IPS-NIHi7 (cell line): Measurements from ENCODE around the gene SNX8.
"Not testable (repeated sequence)": the region's sequence is repeated elsewhere in the genome, so short reads cannot be mapped to it uniquely, and the experiment has no call there.

Source experiments
- DNase-seq: peaks from one replicate; pipeline ENCODE4 v3.0.0; 2012; ENCODE audit warnings: mixed read lengths; ENCODE audit errors: extremely low spot score

SNX8 gene, protein sequence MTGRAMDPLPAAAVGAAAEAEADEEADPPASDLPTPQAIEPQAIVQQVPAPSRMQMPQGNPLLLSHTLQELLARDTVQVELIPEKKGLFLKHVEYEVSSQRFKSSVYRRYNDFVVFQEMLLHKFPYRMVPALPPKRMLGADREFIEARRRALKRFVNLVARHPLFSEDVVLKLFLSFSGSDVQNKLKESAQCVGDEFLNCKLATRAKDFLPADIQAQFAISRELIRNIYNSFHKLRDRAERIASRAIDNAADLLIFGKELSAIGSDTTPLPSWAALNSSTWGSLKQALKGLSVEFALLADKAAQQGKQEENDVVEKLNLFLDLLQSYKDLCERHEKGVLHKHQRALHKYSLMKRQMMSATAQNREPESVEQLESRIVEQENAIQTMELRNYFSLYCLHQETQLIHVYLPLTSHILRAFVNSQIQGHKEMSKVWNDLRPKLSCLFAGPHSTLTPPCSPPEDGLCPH

DNA sequence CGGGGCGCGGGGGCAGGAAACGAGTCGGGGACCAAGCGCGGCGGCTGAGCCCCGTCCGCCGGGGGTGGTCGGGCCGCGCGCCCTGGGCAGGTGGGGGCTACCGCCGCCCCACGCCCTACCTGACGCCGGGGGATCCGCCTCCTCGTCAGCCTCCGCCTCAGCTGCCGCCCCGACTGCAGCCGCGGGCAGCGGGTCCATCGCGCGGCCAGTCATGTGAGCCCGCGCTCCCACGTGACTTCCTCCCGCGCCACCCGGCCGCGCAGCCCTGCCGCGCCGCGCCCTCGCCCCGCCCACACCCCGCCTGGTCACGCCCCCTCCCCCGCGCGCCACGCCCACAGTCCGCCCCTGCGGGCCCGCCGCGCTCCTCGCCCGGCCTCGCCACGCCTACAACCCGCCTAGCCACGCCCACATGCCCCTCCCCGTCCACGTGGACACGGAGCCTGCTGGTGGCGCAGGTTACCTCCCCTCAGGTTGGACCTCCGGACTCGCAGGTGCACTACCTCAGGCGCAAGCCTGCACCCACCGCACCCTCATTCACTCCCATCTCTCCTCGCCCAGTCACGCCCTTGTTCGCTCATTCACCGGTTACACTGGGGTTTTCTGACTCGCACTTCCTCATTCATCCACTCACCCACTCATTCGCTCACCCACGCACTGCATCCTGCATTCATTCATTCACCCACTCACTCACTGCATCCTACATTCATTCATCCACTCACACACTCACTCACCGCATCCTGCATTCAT lies at the start of gene SNX8:
Gene SNX8 (minus strand): TSS at position 233 of the 747 bp plus-strand sequence. CDS start 20 bp downstream, at position 213.
- peak; percentile 99 for DNase-seq

DNA sequence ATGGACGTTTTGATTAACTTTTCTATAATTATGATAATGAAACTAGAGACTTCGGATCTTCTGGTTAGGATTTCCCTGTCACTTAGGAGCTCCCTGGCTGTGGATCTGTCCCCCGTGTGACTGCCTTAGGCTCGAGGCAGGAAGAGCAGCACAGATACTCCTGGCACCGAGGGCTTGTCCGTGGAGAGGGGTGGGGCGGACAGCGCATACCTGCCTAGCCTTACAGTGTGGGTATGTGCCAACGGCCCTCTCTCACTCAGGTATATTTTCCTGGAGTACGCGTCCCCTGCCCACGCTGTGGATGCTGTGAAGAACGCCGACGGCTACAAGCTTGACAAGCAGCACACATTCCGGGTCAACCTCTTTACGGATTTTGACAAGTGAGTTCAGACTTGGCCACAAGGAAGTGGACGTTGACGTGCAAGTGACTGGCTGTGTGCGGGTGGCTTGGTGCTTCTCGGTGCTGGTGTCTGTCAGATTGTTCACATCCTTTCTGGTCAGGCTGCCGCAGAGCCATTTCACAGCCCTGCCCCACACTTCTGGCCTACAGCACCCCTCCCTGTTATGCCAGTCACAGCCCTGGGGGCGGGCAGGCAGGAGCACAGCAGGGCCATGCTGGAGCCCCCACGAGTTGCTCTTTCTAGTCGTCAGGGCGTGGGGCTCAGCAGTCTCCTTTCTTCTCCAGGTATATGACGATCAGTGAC lies 48.3 kb upstream of the SNX8 start:
- no peak for DNase-seq

DNA sequence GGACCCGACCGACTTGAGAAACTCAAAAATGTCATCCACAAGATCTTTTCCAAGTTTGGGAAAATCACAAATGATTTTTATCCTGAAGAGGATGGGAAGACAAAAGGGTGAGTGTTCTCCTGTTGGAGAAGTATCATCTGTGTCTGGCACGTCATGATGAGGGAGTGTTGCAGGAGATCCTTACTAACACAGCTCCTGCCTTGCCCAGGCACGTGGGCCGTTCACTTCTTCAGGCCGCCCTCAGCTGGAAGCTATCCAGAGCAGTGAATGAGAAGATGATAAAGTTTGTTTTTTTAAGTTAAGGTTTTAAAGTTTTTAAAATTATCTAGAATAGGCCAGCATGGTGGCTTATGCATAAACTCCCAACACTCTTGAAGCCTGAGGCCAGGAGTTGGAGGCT lies 46.6 kb upstream of the SNX8 start:
- DNase-seq: no peak

DNA sequence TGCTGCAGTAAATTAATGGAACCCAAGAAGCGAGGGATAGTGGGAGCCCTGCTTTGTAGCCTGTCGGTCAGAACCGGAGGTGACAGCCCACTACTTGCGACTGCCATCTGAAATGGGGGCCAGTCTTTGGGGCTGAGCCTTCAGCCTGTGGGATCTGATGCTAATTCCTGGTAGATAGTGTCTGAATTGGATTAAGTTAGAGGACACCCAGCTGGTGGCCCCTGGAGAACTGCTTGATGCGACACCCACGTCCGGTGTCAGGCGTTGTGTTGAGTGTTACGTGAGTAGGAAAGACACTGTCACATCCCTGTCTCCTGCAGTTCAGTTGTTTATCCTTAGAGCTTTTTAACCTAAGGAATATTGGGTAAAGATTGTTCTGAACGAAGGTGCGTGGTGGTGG lies 45.4 kb upstream of the SNX8 start:
- DNase-seq: no peak

DNA sequence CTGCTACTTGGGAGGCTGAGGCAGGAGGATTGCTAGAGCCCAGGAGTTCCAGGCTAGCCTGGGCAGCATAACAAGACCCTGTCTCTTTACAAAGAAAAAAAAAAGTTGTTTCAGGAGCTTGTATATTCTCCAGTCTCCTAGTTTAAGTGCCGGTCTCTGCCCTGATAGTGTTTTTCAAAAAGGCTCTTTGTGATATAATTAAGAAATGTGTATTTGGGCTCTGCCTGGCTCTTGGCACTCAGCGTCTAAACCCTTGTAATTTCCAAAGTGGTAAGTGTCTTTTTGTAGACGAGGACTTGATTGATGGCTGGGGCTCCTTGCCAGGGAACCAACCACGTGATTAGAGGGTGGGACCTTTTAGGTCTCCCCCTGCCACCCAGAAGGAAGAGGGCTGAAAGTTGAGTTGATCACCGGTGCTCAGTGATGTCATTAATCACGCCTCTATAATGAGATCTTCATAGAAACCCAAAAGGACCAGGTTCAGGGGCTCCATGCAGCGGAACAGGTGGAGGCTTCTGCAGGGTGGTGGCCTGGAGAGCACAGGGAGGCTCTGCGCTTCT lies 44.8 kb upstream of the SNX8 start:
- no peak for DNase-seq

DNA sequence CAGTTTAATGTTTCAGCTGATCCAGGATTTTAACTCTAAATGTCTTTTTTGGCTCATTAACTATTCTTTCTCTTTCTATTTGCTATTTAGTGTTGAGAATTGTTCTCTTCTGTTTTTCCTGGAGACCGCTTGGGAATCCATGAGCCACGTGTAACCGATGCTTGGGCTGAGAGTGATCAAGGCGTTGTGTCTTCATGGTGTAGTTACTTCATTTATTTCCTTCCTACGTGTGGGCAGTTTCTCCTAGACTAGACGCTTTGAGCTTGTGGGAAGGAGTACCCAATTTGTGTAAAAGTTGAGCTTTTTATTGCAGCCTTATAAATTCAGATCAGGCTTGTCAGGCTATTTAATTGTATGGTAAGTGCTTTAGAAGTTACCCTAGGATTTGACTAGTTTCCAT lies 43.3 kb upstream of the SNX8 start:
- no peak for DNase-seq

DNA sequence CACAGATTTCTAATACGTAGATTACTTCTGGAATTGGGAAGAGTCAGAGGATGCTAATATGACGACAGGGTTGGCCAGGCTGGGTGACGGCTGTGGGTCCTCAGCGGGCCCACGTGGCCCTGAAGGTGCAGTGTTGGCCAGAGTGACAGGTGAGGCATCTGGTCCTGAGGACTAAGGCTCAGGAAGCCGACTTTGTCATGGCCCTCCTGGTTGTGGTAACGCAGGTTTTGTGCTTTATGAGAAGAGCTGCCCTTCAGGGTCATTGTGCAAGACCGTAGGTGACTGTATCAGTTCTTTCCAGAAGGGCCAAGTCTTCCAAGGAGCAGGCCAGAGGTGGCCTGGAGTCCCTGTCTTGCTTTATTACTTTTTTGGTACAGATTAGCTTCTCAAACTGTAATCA lies 42.9 kb upstream of the SNX8 start:
- no peak for DNase-seq

DNA sequence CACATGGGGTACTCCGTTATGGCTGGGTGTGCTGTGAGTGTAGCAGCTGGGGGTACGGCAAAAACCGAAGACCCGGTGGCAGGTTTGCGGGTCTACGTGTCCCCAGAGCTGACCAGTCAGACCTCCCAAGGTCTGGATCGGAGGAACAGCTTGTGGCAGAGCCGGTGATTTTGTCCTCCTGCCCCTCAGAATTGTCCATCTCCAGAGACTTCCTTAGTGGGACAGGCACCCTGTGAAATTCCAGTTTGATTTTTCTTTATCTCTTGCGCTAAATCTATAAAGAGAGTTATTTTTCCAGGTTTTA lies 41.4 kb upstream of the SNX8 start:
- DNase-seq: no peak

DNA sequence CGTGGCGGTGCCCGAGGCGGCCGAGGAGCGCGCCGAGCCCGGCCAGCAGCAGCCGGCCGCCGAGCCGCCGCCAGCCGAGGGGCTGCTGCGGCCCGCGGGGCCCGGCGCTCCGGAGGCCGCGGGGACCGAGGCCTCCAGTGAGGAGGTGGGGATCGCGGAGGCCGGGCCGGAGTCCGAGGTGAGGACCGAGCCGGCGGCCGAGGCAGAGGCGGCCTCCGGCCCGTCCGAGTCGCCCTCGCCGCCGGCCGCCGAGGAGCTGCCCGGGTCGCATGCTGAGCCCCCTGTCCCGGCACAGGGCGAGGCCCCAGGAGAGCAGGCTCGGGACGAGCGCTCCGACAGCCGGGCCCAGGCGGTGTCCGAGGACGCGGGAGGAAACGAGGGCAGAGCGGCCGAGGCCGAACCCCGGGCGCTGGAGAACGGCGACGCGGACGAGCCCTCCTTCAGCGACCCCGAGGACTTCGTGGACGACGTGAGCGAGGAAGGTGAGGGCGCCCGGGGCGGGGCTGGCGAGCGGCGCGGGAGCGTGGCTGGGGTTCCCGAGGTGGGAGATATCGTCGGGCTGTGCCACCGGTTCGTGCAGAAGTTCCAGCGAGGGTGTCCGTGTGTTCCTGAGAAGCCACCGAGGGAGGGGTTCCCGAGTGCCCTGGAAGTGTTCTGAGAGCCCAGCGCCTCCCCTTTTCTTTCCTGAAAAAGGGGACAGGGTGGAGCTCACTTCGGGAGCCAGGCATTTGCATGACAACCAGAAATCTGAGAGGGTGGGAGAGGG lies 40.9 kb upstream of the SNX8 start:
- DNase-seq: peak; percentile 48

DNA sequence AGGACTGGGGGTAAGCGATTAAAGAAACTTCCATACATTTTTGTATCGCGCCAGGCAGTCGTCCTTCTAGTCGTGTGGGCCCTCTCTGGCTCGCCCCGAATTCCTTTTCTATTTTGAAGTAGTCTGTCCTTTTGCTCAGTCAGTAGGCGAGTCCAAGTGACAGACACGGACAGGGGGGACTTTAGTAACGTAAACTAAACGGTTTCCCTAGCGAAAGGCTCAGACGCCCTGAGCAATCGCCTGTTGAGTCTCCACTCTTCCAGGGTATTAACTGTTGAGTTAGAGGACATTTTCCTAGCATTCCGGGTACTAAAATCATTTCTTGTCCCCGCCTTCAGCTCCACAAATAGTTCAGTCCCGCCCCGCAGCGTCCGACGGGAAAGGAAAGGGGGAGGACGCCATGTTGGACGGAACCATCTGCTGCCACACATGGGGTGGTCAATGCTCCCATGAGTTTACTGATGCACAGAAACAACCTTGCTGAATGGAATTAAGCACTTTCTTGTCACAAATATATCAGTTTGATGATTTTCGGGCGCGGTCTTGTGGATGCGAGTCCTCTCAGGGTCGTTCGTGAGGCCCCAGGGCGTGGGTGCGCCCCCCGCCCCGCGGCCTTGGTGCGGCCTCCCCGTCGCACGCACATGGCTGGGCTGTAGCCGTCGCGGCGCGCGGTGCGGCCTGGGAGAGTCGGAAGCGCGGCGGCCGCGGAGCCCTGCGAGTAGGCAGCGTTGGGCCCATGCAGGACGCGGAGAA lies 40.1 kb upstream of the SNX8 start, which contains the start of gene EIF3B:
Gene EIF3B (plus strand): TSS at position 642 of the 753 bp plus-strand sequence. CDS start 95 bp downstream, at position 737.
- peak; percentile 92 for DNase-seq

DNA sequence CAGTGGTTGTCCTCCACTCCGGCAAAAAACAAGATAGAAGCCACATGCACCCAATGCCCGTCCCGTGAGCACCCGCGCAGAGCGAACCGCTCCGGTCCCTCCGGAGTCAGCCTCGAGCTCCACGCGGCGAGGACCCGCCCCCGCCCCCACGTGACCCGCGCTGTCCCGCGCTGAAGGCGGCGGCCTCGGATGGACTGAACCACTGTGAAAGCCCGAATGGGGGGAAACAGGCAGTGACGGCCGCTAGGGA lies 39.6 kb upstream of the SNX8 start:
- DNase-seq: peak; percentile 93

DNA sequence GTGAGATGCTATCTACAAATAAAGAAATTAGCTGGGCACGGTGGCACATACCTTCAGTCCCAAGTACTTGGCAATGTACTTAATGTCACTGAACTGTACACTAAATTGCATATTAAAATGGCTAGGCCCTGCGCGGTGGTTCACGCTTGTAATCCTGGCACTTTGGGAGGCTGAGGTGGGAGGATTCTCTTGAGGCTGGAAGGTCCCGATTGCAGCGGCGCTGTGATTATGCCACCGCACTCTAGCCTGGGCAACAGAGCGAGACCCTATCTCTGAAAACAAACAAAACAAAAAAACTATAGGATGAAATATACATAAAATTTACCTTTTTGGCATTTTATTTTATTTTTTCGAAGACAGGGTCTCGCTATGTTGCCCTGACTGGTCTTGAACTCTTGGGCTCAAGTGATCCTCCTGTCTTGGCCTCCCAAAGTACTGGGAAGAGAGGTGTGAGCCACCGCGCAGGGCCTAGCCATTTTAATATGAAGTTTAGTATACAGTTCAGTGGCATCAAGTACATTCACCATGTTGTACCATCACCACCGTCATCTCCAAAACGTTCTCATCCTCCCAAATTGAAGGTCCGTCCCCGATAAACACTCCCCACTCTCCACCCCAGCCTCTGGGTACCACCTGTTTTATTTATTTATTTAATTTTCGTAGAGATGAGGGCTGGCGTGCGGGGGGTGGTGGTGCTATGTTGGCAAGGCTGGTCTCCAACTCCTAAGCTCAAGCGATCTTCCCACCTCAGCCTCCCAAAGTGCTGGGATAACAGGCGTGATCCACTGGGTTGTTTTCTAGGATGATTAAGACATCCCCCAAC lies 39.1 kb upstream of the SNX8 start:
- no peak for DNase-seq

DNA sequence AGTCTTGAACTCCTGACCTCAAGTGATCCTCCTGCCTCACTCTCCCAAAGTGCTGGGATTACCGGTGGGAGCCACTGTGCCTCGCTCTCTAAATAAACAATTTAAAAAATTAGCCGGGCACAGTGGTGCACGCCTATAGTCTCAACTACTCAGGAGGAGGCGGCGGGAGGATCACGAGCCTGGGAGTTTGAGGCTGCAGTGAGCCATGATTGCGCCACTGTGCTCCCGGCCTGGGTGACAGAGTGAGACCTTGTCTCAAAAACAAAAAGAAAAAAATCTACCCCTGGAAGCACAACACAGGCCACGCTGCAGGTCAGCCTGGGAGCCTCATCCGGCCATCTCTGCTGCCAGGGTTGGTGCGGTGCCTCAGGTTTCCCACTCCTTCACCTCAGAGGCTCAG lies 36.6 kb upstream of the SNX8 start:
- no peak for DNase-seq

DNA sequence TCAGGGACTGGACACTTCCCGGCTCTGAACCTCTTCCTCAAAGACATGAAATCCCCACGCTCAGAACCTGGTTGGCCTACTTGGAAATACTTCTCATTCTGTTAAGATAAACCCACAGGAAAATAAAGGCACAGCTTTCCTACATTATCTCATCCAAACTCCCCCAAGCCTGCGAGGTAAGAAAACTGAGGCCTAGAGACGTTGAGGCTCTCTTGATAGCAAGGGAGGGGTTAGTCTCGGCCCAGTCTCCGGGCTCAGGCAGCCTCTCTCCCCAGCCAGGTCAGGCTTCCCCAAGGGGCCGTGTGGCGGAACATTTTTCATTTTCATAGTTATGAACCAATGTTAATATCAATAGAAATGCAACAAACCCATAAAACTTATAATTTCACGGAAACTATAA lies 35.8 kb upstream of the SNX8 start:
- DNase-seq: no peak

DNA sequence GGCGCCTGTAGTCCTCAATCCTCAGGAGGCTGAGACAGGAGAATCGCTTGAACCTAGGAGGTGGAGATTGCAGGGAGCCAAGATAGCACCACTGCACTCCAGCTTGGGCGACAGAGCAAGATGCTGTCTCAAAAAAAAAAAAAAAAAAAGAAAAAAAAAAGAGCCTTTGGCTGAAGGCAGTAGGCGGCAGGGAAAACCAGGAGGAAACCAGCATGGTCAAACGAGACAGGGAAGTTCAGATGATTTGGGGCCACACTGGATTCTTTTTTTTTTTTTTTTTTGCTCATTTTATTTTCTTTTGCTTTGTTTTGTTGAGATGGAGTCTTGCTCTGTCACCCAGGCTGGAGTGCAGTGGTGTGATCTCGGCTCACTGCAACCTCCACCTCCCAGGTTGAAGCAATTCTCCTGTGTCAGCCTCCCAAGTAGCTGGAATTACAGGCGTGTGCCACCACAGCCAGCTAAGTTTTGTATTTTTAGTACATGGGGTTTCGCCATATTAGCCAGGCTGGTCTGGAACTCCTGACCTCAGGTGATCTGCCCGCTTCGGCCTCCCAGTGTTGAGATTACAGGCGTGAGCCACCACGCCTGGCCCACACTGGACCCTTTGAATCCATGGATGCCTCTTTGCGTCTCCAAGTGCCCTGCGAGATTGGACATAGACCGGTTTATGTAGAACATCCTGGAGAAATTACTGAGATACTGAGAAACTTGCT lies 33.3 kb upstream of the SNX8 start:
- not testable (repeated sequence) for DNase-seq

DNA sequence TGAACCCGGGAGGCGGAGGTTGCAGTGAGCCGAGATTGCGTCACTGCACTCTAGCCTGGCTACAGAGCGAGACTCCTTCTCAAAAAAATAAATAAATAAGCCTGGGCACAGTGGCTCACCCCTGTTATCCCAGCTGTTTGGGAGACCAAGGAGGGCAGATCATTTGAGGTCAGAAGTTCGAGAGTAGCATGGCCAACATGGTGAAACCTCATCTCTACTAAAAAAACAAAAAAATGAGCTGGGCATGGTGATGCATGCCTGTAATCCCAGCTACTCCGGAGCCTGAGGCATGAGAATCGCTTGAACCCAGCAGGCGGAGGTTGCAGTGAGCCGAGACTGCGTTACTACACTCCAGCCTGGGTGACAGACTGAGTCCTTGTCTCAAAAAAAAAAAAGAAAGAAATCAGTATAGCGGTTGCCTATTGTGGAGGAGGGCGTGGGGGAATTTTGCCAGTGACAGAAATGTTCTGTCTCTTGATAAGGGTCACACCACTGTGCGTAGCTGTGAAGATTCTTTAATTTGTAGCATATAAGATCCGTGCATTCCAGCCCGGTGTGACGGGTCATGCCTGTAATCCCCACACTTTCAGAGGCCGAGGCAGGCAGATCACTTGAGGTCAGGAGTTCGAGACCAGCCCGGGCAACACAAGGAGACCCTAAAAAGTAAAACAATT lies 22.5 kb upstream of the SNX8 start:
- no peak for DNase-seq

DNA sequence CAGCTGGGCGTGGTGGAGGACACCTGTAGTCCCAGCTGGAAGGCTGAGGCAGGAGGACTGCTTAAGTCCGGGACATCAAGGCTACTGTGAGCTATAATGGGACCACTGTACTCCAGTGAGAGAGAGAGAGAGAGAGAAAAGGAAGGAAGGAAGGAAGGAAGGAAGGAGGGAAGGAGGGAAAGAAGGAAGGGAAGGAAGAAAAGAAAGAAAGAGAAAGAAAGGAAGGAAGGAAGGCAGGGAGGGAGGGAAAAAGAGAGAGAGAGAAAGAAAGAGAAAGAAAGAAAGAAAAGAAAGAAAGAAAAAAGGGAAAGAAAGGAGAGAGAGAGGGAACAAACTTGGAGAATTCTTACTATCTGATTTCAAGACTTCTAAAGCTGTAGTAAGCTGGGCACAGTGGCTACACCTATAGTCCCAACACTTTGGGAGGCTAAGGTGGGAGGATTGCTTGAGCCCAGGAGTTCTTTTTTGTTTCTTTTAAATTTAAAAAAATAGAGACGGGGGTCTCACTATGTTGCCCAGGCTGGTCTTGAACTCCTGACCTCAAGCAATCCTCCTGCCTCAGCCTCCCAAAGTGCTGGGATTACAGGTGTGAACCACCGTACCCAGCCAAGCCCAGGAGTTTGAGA lies 18.5 kb upstream of the SNX8 start:
- DNase-seq: not testable (repeated sequence)

DNA sequence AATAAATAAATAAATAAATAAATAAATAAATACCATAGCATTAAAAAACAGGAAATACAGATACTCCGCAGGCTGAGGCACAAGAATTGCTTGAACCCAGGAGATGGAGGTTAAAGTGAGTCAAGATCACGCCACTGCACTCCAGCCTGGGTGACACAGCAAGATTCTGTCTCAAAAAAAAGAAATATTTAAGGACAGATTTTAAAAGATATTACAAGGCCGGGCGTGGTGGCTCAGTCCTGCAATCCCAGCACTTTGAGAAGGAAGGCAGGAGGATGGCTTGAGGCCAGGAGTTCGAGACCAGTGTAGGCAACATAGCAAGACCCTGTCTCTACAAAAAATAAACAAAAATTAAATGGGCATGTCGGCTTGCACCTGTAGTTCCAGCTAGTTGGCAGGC lies 17.5 kb upstream of the SNX8 start:
- DNase-seq: no peak
